Measurements from ENCODE around the gene UTP25.

The UTP25 gene

GRCh38 chr1:209840611-209841010 is 12.8 kb downstream of the UTP25 start:
- TF ChIP-seq ZFP30 (CRISPR knock-in tag; IDR thresholded peaks at IDR 0.05) (no peak), ARNTL (CRISPR knock-in tag; IDR thresholded peaks at IDR 0.05; ENCODE audit: borderline replicate concordance, low read depth) (no peak), TOX (CRISPR knock-in tag; IDR thresholded peaks at IDR 0.05; ENCODE audit: borderline replicate concordance) (no peak), ESRRG (CRISPR knock-in tag; IDR thresholded peaks at IDR 0.05) (no peak), ZNF70 (CRISPR knock-in tag; IDR thresholded peaks at IDR 0.05) (no peak), GLIS3 (CRISPR knock-in tag; IDR thresholded peaks at IDR 0.05) (no peak), CREB5 (CRISPR knock-in tag; IDR thresholded peaks at IDR 0.05; ENCODE audit: low read depth) (no peak), ZC3H10 (CRISPR knock-in tag; IDR thresholded peaks at IDR 0.05) (no peak), ZNF565 (CRISPR knock-in tag; conservative IDR thresholded peaks at IDR 0.05; ENCODE audit: low read depth) (no peak), BACH2 (CRISPR knock-in tag; IDR thresholded peaks at IDR 0.05; ENCODE audit: borderline replicate concordance) (no peak), ZNF8 (CRISPR knock-in tag; IDR thresholded peaks at IDR 0.05) (no peak), ZFP3 (CRISPR knock-in tag; IDR thresholded peaks at IDR 0.05) (no peak)
- 0 out of 3 replicates have a peak, but pooled peaks have one; percentile 1 for ATAC-seq

GRCh38 chr1:209844695-209845407 is 17.1 kb downstream of the UTP25 start:
- TF ChIP-seq RARB (CRISPR knock-in tag; IDR thresholded peaks at IDR 0.05), result no peak
- no peak for TF ChIP-seq ZFP3 (CRISPR knock-in tag; IDR thresholded peaks at IDR 0.05)
- no peak for TF ChIP-seq CREB5 (CRISPR knock-in tag; IDR thresholded peaks at IDR 0.05; ENCODE audit: low read depth)
- no peak for TF ChIP-seq SNAI2 (CRISPR knock-in tag; IDR thresholded peaks at IDR 0.05)
- no peak for TF ChIP-seq CSRNP3 (CRISPR knock-in tag; IDR thresholded peaks at IDR 0.05)
- TF ChIP-seq CSDC2 (CRISPR knock-in tag; IDR thresholded peaks at IDR 0.05), result no peak
- no peak for ATAC-seq

DNA sequence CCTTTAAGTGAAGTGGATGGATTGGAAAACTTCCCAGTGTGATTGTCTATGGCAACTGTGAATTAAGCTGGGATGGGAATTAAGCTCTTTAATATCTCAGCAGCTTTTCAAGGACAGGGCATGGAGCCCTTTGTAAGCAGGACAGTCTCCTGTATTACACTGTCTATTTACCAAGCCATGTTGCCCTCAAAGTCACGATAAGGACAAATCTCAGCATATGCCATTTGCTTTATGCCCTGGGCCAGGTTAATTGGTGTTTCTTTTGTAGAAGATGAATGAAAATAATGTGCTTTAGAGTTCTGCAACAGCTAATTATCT is 17.6 kb downstream of the UTP25 start:
- ATAC-seq, result no peak

DNA sequence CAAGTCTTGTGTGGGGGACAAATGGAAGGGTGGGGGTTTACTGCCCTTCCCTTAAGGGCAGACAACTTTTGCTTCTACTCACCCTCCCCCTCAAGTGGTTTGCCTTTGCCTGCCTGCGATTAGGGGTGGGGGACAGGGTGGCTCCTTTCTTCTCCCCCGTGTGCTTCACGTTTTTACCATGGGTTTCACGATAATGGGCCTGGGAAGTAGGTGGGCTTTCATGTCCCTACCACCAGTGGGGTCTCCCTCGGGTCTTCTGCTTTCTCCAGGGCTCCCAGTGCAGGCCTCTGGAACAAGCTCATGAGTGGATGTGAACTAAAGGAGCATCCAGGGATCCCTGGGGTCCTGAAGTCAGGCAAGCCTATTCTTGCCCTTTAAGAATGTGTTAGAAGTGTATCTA is 21.6 kb downstream of the UTP25 start:
- ATAC-seq, result no peak
- TF ChIP-seq CSRNP3 (CRISPR knock-in tag; IDR thresholded peaks at IDR 0.05) (no peak), CSDC2 (CRISPR knock-in tag; IDR thresholded peaks at IDR 0.05) (no peak), ZFP30 (CRISPR knock-in tag; IDR thresholded peaks at IDR 0.05) (no peak), ISL1 (CRISPR knock-in tag; IDR thresholded peaks at IDR 0.05) (no peak), OSR1 (CRISPR knock-in tag; IDR thresholded peaks at IDR 0.05) (no peak), BACH2 (CRISPR knock-in tag; IDR thresholded peaks at IDR 0.05; ENCODE audit: borderline replicate concordance) (no peak), ZNF8 (CRISPR knock-in tag; IDR thresholded peaks at IDR 0.05) (no peak), TCF4 (CRISPR knock-in tag; IDR thresholded peaks at IDR 0.05; ENCODE audit: borderline replicate concordance) (no peak), GLIS3 (CRISPR knock-in tag; IDR thresholded peaks at IDR 0.05) (no peak), PPARA (CRISPR knock-in tag; IDR thresholded peaks at IDR 0.05; ENCODE audit: borderline replicate concordance) (no peak)

More for the DNA sequence above, 17.6 kb downstream of the UTP25 start:
- TF ChIP-seq ZFP30 (CRISPR knock-in tag; IDR thresholded peaks at IDR 0.05) (no peak), ZNF70 (CRISPR knock-in tag; IDR thresholded peaks at IDR 0.05) (no peak), TCF4 (CRISPR knock-in tag; IDR thresholded peaks at IDR 0.05; ENCODE audit: borderline replicate concordance) (no peak), PPARA (CRISPR knock-in tag; IDR thresholded peaks at IDR 0.05; ENCODE audit: borderline replicate concordance) (no peak), ESRRG (CRISPR knock-in tag; IDR thresholded peaks at IDR 0.05) (no peak), ISL1 (CRISPR knock-in tag; IDR thresholded peaks at IDR 0.05) (no peak)

- ATAC-seq, result peak; percentile 98
- TF ChIP-seq ESRRG (CRISPR knock-in tag; IDR thresholded peaks at IDR 0.05) (no peak), ZNF565 (CRISPR knock-in tag; conservative IDR thresholded peaks at IDR 0.05; ENCODE audit: low read depth) (no peak), ZC3H10 (CRISPR knock-in tag; IDR thresholded peaks at IDR 0.05) (no peak), GLIS3 (CRISPR knock-in tag; IDR thresholded peaks at IDR 0.05) (no peak), PPARA (CRISPR knock-in tag; IDR thresholded peaks at IDR 0.05; ENCODE audit: borderline replicate concordance) (no peak), ZNF8 (CRISPR knock-in tag; IDR thresholded peaks at IDR 0.05) (no peak), TCF4 (CRISPR knock-in tag; IDR thresholded peaks at IDR 0.05; ENCODE audit: borderline replicate concordance) (no peak), TOX (CRISPR knock-in tag; IDR thresholded peaks at IDR 0.05; ENCODE audit: borderline replicate concordance) (no peak)
- TF ChIP-seq, protein P1, sequence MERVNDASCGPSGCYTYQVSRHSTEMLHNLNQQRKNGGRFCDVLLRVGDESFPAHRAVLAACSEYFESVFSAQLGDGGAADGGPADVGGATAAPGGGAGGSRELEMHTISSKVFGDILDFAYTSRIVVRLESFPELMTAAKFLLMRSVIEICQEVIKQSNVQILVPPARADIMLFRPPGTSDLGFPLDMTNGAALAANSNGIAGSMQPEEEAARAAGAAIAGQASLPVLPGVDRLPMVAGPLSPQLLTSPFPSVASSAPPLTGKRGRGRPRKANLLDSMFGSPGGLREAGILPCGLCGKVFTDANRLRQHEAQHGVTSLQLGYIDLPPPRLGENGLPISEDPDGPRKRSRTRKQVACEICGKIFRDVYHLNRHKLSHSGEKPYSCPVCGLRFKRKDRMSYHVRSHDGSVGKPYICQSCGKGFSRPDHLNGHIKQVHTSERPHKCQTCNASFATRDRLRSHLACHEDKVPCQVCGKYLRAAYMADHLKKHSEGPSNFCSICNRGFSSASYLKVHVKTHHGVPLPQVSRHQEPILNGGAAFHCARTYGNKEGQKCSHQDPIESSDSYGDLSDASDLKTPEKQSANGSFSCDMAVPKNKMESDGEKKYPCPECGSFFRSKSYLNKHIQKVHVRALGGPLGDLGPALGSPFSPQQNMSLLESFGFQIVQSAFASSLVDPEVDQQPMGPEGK (CRISPR knock-in tag; IDR thresholded peaks at IDR 0.05; ENCODE audit: borderline replicate concordance), result no peak
- TF ChIP-seq, protein P2, sequence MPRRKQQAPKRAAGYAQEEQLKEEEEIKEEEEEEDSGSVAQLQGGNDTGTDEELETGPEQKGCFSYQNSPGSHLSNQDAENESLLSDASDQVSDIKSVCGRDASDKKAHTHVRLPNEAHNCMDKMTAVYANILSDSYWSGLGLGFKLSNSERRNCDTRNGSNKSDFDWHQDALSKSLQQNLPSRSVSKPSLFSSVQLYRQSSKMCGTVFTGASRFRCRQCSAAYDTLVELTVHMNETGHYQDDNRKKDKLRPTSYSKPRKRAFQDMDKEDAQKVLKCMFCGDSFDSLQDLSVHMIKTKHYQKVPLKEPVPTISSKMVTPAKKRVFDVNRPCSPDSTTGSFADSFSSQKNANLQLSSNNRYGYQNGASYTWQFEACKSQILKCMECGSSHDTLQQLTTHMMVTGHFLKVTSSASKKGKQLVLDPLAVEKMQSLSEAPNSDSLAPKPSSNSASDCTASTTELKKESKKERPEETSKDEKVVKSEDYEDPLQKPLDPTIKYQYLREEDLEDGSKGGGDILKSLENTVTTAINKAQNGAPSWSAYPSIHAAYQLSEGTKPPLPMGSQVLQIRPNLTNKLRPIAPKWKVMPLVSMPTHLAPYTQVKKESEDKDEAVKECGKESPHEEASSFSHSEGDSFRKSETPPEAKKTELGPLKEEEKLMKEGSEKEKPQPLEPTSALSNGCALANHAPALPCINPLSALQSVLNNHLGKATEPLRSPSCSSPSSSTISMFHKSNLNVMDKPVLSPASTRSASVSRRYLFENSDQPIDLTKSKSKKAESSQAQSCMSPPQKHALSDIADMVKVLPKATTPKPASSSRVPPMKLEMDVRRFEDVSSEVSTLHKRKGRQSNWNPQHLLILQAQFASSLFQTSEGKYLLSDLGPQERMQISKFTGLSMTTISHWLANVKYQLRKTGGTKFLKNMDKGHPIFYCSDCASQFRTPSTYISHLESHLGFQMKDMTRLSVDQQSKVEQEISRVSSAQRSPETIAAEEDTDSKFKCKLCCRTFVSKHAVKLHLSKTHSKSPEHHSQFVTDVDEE (CRISPR knock-in tag; IDR thresholded peaks at IDR 0.05), result no peak
These were observed 22.7 kb downstream of the UTP25 start for GRCh38 chr1:209850342-209850979.
